Activated T-cell treated with anti-CD3 and anti-CD28 coated beads, Interleukin-2, amount 50 U/mL, for 24 hours (primary cell): Measurements from ENCODE around the gene SLFN13.

Experiments
- DNase-seq: peaks from one replicate; pipeline ENCODE4 v3.0.0-alpha.2; 2020
- H3K27ac Mint-ChIP-seq: 2 replicates; pipeline ENCODE4 v1.8.0; 2020; ENCODE audit warnings: mild to moderate bottlenecking, mixed read lengths
- H3K27me3 Mint-ChIP-seq: 2 replicates; pipeline ENCODE4 v1.8.0; 2020; ENCODE audit warnings: mixed read lengths
- H3K36me3 Mint-ChIP-seq: 2 replicates; pipeline ENCODE4 v1.8.0; 2020; ENCODE audit warnings: low read depth, mixed read lengths
- H3K4me1 Mint-ChIP-seq: 2 replicates; pipeline ENCODE4 v1.8.0; 2020; ENCODE audit warnings: low read depth, mixed read lengths
- H3K4me3 Mint-ChIP-seq: 2 replicates; pipeline ENCODE4 v1.8.0; 2020; ENCODE audit warnings: mild to moderate bottlenecking, moderate library complexity, mixed read lengths
- H3K9me3 Mint-ChIP-seq: 2 replicates; pipeline ENCODE4 v1.8.0; 2020; ENCODE audit warnings: mixed read lengths

The SLFN13 gene, protein sequence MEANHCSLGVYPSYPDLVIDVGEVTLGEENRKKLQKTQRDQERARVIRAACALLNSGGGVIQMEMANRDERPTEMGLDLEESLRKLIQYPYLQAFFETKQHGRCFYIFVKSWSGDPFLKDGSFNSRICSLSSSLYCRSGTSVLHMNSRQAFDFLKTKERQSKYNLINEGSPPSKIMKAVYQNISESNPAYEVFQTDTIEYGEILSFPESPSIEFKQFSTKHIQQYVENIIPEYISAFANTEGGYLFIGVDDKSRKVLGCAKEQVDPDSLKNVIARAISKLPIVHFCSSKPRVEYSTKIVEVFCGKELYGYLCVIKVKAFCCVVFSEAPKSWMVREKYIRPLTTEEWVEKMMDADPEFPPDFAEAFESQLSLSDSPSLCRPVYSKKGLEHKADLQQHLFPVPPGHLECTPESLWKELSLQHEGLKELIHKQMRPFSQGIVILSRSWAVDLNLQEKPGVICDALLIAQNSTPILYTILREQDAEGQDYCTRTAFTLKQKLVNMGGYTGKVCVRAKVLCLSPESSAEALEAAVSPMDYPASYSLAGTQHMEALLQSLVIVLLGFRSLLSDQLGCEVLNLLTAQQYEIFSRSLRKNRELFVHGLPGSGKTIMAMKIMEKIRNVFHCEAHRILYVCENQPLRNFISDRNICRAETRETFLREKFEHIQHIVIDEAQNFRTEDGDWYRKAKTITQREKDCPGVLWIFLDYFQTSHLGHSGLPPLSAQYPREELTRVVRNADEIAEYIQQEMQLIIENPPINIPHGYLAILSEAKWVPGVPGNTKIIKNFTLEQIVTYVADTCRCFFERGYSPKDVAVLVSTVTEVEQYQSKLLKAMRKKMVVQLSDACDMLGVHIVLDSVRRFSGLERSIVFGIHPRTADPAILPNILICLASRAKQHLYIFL

GRCh38 chr17:35448214-35448898 is at the start of gene SLFN13:
TSS of gene SLFN13 (minus strand) at chr17:35448766. CDS start at chr17:35445680, 3,086 bp downstream.
- H3K27me3 Mint-ChIP-seq: no peaks in the 10 kb centered on the region
- H3K4me1 Mint-ChIP-seq: peaks cover 27% of the 10 kb centered on the region
- H3K9me3 Mint-ChIP-seq: no peaks in the 10 kb centered on the region
- peak; percentile 91 for DNase-seq
- peak within 1 kb of the TSS; percentile 73 for H3K4me3 Mint-ChIP-seq
- H3K36me3 Mint-ChIP-seq: no peaks in the 10 kb centered on the region
- peak within 1 kb of the TSS; percentile 81 for H3K27ac Mint-ChIP-seq

- peaks cover 72% of the 10 kb centered on the region for H3K4me1 Mint-ChIP-seq
- H3K4me3 Mint-ChIP-seq: peak overlapping the region; percentile 25
- no peak for DNase-seq
- H3K9me3 Mint-ChIP-seq: no peaks in the 10 kb centered on the region
- H3K27me3 Mint-ChIP-seq: no peaks in the 10 kb centered on the region
- no peak overlapping the region for H3K27ac Mint-ChIP-seq
- H3K36me3 Mint-ChIP-seq: peaks cover 49% of the 10 kb centered on the region
Observed at GRCh38 chr17:35496451-35497290, 48.1 kb upstream of the SLFN13 start.

DNA sequence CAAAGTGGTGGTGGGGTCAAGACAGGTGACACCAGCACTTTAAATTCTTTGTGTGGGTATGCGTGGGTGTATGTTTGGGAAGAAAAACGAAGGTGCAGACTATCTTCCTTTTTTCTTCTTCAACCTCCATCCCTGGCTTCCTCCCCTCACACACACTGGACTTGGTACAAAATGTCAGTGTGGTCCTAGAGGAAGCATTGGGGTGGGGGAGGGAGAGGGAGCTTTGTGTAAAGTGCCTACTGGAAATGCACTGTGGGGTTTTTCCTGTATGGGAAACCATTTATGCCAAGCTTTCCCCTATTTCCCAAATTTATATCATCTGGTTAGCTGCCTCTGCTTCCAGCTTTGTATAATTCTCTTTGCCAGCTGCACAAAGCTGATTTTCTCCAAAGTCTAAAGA is 44.5 kb upstream of the SLFN13 start:
- H3K4me1 Mint-ChIP-seq: peaks cover 61% of the 10 kb centered on the region
- peaks cover 9% of the 10 kb centered on the region for H3K9me3 Mint-ChIP-seq
- peak overlapping the region; percentile 34 for H3K27ac Mint-ChIP-seq
- DNase-seq: no peak
- H3K4me3 Mint-ChIP-seq: no peak overlapping the region
- peaks cover 60% of the 10 kb centered on the region for H3K36me3 Mint-ChIP-seq
- no peaks in the 10 kb centered on the region for H3K27me3 Mint-ChIP-seq

DNA sequence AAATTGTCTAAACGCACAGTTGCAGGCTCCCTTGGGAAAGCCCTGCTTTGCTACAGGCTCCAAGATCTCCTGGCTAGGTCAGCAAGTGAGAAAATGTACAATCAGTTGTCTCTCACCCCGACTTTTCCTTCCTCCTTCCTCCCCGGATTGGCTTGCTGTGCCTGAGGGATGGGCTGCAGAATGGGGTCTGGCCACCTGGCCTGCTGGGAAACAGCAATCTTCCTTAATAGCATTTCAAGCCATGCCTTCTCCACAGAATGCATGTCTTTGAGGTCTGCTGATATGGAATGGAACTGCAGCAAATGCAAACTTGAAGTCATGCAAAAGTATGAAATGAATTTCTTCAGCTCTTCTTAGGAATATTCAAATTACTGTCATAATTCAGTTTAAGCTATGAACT is 42.9 kb upstream of the SLFN13 start:
- peaks cover 60% of the 10 kb centered on the region for H3K36me3 Mint-ChIP-seq
- H3K4me3 Mint-ChIP-seq: no peak overlapping the region
- no peaks in the 10 kb centered on the region for H3K27me3 Mint-ChIP-seq
- H3K27ac Mint-ChIP-seq: no peak overlapping the region
- DNase-seq: no peak
- H3K4me1 Mint-ChIP-seq: peaks cover 66% of the 10 kb centered on the region
- H3K9me3 Mint-ChIP-seq: peaks cover 9% of the 10 kb centered on the region

DNA sequence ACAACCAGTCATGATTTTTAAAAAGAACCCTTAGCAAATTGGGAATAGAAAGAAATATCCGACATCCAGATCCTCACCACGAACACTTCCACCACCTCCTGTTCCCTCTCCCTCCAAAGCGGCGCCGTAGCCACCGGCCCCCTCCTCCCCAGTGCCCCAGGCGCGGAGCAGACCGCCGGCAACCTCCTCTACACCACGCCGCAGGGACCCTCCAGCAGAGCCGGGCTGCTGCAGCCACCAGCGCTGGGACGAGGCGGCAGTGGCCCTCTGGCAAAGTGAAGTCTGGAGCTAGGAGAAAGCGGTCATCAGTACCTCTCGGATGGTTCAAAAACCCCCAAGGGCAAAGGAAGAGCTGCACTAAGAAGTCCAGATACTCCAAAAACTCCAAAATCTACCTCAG is 41.4 kb upstream of the SLFN13 start:
- no peaks in the 10 kb centered on the region for H3K27me3 Mint-ChIP-seq
- no peak overlapping the region for H3K27ac Mint-ChIP-seq
- H3K4me3 Mint-ChIP-seq: no peak overlapping the region
- peaks cover 74% of the 10 kb centered on the region for H3K36me3 Mint-ChIP-seq
- peaks cover 70% of the 10 kb centered on the region for H3K4me1 Mint-ChIP-seq
- DNase-seq: no peak
- H3K9me3 Mint-ChIP-seq: peaks cover 12% of the 10 kb centered on the region

DNA sequence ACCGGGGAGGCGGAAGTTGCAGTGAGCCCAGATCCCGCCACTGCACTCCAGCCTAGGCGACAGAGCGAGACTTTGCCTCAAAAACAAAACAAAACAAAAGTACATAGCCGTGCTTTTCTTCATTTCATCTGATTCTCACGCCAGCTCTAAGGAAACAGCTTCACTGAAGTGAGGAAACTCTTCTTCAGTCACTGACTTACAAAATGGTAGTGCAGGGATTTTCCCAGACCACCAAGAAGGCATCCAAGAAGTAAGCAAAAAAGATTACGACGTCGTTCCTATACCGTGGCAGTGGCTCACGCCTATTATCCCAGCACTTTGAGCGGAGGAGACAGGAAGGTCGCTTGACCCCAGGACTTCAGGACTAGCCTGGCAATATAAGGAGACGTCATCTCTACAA is 40.4 kb upstream of the SLFN13 start:
- Mint-ChIP-seq H3K4me1 (peaks cover 69% of the 10 kb centered on the region), H3K36me3 (peaks cover 83% of the 10 kb centered on the region)

DNA sequence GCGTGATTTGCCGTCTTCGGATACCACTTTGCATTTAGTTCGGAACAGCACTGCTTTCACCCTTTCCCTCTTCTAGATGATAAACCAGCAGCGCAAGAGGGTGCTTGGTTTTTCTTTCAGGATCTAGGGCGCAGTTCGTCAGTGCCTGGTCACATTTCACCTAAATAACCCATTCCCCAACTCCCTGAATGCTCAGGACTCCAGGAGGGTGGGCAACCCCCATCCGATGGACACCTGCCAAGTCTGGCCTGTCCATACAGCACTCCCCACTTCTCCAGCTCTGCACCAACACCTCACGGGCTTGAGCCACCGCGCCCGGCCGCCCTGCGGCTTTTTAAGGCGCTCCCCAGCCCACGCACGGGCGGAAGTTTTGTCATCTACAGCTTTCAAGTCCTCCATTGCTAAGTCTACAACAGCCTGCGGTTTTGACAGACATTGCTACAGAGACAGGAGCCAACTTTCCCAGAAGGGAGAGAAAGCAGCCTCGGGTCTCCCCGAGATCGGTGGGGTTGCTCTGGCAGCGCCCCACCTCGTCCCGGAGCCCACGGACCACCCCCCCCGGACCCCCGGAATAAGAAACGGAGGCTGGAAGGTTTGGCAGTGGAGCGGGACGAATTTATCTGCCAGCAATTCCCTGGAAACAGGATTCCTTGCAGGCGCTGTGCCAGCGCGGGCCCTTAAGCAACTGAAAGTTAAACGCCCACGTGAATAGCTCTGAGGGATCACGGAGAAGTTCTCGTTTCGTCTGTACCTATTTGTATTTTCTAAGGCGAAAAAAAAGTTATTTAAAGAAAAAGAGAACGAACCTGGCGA is 38.6 kb upstream of the SLFN13 start:
- peaks cover 86% of the 10 kb centered on the region for H3K36me3 Mint-ChIP-seq
- peaks cover 52% of the 10 kb centered on the region for H3K4me1 Mint-ChIP-seq
- H3K9me3 Mint-ChIP-seq: peaks cover 21% of the 10 kb centered on the region

More for the DNA sequence above, 40.4 kb upstream of the SLFN13 start:
- Mint-ChIP-seq H3K27me3 (no peaks in the 10 kb centered on the region), H3K9me3 (peaks cover 14% of the 10 kb centered on the region), H3K27ac (no peak overlapping the region), H3K4me3 (no peak overlapping the region)
- DNase-seq: no peak

DNA sequence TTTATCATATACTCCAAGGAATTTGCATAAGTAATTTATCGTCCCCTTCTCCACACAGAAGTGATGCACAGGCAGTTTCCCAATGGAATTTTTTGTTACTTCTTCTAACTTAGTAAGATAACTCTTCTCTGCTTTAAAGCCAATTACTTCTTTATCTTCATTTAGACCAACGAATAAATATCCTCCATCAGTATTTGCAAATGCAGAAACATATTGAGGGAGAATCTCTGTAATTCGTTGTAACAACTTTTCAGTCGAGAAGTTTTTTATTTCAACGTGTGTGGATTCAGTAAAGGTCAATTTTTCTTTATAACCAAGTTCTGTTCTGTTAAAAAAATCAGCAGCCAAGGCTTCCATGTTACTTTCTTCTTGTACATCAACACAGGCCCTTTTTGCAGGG is 30.7 kb upstream of the SLFN13 start:
- Mint-ChIP-seq H3K4me1 (peaks cover 32% of the 10 kb centered on the region), H3K27me3 (no peaks in the 10 kb centered on the region), H3K4me3 (no peak overlapping the region)

More for the DNA sequence above, 38.6 kb upstream of the SLFN13 start:
- H3K27me3 Mint-ChIP-seq: no peaks in the 10 kb centered on the region
- DNase-seq: peak; percentile 89
- peak overlapping the region; percentile 83 for H3K4me3 Mint-ChIP-seq
- H3K27ac Mint-ChIP-seq: peak overlapping the region; percentile 97

GRCh38 chr17:35477248-35477647 is 28.7 kb upstream of the SLFN13 start:
- no peak overlapping the region for H3K27ac Mint-ChIP-seq
- no peak for DNase-seq
- H3K27me3 Mint-ChIP-seq: no peaks in the 10 kb centered on the region
- no peak overlapping the region for H3K4me3 Mint-ChIP-seq
- peaks cover 93% of the 10 kb centered on the region for H3K36me3 Mint-ChIP-seq
- H3K9me3 Mint-ChIP-seq: peaks cover 33% of the 10 kb centered on the region
- peaks cover 29% of the 10 kb centered on the region for H3K4me1 Mint-ChIP-seq

More for the DNA sequence above, 30.7 kb upstream of the SLFN13 start:
- no peak for DNase-seq
- Mint-ChIP-seq H3K9me3 (peaks cover 33% of the 10 kb centered on the region), H3K27ac (no peak overlapping the region), H3K36me3 (peaks cover 93% of the 10 kb centered on the region)

GRCh38 chr17:35476283-35476820 is 27.8 kb upstream of the SLFN13 start:
- Mint-ChIP-seq H3K27ac (no peak overlapping the region), H3K9me3 (peaks cover 33% of the 10 kb centered on the region), H3K27me3 (no peaks in the 10 kb centered on the region)

DNA sequence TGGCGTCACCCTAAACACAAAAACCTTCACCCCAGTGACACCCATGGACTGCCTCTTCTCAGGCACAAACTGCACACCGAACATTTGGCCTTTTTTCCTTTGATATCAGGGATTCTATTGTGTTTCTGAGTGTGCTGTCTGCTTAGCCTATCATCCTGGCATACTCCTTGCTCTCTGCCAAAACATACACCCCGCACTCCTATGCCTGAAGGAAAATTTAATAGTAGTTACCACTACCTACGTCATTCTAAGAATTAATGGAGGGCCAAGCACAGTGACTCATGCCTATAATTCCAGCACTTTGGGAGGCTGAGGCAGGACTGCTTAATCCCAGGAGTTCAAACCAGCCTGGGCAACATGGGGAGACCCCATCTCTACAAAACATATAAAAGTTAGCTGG is 19.9 kb upstream of the SLFN13 start:
- H3K27me3 Mint-ChIP-seq: no peaks in the 10 kb centered on the region
- peaks cover 15% of the 10 kb centered on the region for H3K9me3 Mint-ChIP-seq
- H3K4me1 Mint-ChIP-seq: peaks cover 33% of the 10 kb centered on the region
- no peak overlapping the region for H3K4me3 Mint-ChIP-seq
- DNase-seq: no peak
- peak overlapping the region; percentile 39 for H3K27ac Mint-ChIP-seq
- H3K36me3 Mint-ChIP-seq: peaks cover 28% of the 10 kb centered on the region

More at GRCh38 chr17:35476283-35476820, 27.8 kb upstream of the SLFN13 start:
- Mint-ChIP-seq H3K4me3 (no peak overlapping the region), H3K36me3 (peaks cover 90% of the 10 kb centered on the region), H3K4me1 (peaks cover 32% of the 10 kb centered on the region)
- DNase-seq: no peak

DNA sequence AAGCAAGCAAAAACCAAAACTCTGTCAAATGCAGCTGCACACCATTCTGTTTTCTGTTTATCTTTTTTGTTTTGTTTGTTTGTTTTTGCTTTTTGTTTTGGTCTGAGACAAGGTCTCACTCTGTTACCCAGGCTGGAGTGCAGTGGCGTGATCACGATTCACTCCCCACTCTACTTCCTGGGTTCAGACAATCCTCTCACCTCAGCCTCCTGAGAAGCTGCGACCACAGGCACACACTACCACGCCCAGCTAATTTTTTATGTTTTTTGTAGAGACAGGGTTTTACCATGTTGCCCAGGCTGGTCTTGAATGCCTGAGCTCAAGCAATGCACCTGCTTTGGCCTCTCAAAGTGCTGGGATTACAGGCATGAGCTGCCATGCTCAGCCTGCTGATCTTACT is 19.3 kb upstream of the SLFN13 start:
- H3K27me3 Mint-ChIP-seq: no peaks in the 10 kb centered on the region
- peaks cover 22% of the 10 kb centered on the region for H3K36me3 Mint-ChIP-seq
- no peak overlapping the region for H3K4me3 Mint-ChIP-seq
- peaks cover 33% of the 10 kb centered on the region for H3K4me1 Mint-ChIP-seq
- peak overlapping the region; percentile 36 for H3K27ac Mint-ChIP-seq
- H3K9me3 Mint-ChIP-seq: peaks cover 10% of the 10 kb centered on the region
- DNase-seq: no peak
